ENCODE results near the gene CNPY1.
A peak's percentile ranks its signal among the peaks of the same experiment; 100 is the strongest.
"Not testable (repeated sequence)": the region's sequence is repeated elsewhere in the genome, so short reads cannot be mapped to it uniquely, and the experiment has no call there.

The CNPY1 gene

GRCh38 chr7:155546449-155546848 lies at the start of gene CNPY1:
CNPY1 (minus strand) TSS chr7:155546559; CDS start chr7:155545929, 630 bp downstream.
- not testable (repeated sequence) for DNase-seq

- DNase-seq = peak; percentile 72
Measured at GRCh38 chr7:155594961-155595366, 48.6 kb upstream of the CNPY1 start.

DNA sequence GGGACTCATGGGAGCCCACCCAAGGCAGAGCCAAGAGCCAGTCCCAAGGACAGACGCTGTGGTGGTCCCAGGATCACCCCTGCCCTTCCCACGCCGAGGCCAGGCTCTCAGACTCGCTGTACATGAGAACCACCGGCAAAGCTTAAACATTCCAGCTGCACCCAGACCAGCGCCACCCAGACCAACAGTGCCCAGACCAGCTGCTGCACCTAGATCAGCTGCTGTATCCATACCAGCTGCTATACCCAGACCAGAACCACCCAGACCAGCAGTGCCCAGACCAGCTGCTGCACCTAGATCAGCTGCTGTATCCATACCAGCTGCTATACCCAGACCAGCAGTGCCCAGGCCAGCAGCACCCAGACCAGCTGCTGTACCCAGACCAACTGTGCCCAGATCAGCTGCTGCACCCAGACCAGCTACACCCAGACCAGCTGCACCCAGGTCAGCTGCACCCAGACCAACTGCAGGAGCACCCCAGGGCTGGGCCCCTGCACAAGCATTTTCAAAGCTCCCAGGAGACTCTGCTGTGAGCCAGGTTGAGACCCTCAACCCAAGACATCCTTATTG lies 47.9 kb upstream of the CNPY1 start:
- DNase-seq = peak; percentile 17

GRCh38 chr7:155593461-155594162 lies 47.3 kb upstream of the CNPY1 start:
- DNase-seq = peak; percentile 66

- peak; percentile 69 for DNase-seq
Measured at GRCh38 chr7:155591055-155591775, 44.9 kb upstream of the CNPY1 start.

DNA sequence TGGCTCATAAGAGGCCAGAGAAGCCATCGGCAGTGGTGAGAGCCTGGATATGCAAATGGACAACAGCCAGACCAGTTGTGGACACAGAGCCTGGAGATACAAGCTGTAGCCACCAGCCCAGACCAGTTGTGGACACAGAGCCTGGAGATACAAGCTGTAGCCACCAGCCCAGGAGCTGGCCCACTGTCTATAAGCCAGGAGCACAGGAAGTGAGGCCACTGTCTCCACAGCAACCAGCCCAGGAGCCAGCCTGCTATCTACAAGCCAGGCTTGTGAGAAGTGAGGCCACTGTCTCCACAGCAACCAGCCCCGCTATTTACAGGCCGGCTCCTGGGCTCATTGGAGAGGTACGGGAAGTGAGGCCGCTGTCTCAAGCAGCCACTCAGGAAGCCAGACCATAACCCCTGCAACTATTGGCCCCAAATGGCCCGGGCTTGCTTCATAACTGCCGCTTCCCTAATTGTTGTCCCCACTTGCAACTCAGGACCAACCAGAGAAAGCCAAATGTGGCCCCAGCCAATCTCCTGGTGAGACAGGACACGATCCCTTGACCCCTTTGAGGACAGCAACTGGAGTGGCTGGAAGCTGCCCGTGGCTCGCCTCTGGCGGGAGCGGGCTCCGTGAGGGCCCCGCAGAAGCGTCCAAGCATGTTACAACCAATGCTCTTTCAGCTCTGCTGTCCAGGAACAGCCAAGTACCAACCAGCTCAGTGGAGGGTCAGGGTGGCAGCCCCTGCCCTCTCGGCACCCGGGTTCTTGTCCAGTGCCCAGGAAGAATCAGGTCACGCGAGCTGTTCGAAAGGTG lies 44.1 kb upstream of the CNPY1 start:
- DNase-seq = peak; percentile 100

DNA sequence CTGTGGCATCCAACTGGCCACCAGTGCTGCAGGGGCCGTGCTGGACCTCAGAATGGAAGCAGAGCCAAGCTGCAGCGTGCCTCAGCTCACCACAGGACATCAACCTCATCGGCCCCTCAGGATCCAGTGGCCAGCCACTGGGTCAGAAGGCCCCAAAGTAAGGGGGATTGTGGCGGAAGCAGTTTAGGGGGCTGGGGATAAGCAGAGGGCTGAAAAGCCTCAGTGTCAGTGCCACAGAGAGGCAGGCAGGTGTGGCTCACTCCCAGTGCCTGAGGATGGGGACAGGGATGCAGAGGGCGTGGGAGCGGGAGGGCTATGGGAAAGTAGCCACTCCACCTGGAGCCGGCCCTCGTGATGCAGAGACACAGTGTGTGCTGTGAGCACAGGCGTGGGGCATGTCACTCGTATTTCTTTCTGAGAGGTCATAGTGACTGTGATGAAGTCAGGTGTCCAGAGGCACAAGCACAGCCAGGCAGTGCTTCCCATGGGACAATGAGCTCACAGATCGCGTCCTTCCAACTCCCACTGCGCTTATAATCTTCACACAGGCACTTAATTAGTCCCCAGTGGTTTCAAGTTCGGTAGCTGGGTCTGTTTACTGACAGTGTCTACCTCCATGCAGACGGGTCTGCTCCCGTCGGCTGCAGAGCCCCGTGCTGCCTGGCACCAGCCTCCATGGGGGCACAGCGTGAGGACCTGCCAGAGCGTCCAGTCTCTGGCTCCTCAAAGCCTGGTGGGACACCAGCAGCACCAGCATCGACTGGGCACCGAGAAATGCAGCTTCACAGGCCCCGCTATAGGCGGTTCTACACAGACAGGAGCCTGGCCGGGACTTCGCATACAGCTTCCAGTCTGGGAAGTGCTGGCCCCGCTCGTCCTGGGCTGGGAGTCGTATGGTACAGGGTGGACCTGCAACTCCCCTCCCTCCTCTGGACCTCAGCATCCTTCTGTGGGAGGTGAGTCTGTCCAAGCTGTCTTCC lies 42.9 kb upstream of the CNPY1 start:
- no peak for DNase-seq

GRCh38 chr7:155588468-155588998 lies 42.2 kb upstream of the CNPY1 start:
- DNase-seq = no peak

DNA sequence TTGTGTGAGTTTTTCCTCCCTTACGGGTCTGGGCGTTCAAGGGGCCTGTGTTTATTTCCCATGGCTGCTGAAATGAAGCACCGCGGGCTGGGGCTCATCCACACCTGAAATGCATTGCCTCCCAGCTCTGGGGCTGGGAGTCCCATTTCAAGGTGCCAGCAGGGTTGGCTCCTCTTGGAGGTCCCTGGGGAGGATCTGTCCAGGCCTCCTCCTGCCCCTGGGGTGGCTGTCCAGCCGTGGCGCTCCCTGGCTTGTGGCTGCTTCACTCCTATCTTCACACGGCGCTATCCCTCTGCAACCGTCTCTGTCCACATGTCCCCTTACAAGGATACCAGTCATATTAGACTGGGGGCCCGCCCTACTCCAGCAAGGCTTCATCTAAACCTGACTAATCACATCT lies 41.1 kb upstream of the CNPY1 start:
- peak; percentile 58 for DNase-seq

DNA sequence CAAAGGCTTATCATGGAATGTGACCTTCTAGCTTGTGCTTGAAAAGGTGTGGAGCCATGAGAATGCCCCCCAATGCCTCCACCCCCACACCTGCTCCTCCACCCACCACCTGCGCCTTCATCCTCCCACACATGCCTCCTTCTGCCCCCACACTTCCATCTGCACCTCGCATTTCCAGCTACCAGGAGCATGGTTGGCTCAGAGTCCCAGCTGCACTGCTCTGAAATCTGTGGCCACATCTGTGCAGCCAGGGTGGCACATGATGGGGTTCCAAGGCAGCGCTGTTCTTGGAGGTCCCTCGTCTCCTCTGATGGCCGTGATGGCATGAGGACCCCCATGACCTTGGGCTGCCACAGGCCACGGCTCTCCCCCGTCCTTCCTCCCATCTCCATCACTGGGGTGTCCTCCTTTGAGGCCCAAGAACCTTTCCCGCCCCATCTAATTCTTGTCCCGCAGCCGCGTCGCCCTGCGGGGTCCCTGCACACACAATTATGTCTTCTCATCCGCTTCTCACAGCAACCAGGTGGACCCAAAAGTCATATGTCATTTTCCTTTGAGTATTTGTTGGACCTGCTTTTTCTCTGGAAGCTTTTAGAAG lies 40.6 kb upstream of the CNPY1 start:
- no peak for DNase-seq

DNA sequence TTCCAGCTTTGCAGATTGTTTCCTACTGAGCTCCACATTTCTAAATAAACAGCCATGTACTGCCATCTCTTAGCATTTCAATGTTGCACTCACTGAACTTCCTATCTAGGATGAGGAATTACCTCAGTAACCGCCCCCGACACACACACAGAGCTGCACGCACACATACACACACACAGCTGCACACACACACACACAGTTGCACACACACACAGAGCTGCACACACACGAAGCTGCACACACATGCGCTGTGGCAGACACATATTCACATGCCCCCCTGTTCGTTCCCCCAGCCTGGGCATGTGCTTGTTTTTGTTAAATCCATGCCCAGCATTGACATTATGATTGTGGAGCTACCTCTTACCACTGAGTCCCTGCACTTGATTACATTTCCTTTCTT lies 39.6 kb upstream of the CNPY1 start:
- peak; percentile 19 for DNase-seq

GRCh38 chr7:155585532-155585895 lies 39.2 kb upstream of the CNPY1 start:
- no peak for DNase-seq

DNA sequence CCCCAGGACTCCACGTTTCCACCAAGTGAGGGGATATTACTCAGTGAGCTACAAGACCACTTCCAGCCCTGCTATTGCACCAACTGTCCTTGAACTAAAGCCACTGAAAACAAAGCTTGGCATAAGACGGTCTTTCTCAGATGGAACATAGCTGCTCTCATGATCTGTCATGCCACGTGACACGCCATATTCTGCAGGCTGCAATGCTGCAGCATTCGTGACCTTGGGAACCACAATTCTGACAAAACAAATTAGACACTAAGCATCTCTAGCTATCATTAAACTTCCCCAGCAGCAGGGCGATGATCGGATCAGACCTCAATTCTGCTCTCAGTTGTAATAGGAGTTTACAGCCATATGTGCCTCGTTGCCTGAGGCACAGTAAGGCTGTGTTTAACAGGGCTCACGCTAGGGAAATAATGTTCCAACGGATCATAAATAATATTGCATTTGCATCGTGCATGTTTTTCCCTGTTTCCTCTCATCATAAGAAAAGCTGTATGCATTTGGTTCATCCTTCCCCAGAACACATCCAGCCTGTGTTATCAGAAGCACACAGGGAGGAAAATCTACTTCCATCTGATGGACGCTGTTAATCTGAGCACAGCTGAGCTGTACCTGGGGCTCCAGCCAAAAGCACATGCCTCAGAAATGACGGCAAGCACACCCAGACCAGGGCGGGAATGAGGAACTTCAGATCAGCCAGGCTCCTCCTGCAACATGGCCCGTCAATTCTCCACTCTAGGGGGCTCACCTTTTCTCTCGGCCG lies 38.6 kb upstream of the CNPY1 start:
- no peak for DNase-seq

DNA sequence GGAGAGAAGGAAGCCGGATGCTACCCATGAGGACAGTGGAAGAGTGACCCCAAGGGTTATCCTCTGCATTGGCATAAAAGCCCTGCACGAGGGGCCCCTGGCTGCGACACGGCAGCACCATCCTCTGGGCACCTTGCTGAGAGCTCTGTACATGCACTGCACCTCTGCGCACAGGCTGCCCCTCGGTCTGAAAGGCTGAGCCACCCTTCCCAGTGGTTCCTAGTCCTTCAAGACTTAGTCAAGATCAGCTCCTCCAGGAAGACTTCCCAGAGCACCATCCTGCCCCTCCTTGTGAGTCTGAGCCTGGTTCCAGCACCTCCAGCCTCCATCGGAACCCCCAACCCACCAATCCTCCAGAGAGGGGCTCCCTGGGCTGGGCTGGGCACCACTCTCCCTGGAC lies 37.9 kb upstream of the CNPY1 start:
- no peak for DNase-seq

DNA sequence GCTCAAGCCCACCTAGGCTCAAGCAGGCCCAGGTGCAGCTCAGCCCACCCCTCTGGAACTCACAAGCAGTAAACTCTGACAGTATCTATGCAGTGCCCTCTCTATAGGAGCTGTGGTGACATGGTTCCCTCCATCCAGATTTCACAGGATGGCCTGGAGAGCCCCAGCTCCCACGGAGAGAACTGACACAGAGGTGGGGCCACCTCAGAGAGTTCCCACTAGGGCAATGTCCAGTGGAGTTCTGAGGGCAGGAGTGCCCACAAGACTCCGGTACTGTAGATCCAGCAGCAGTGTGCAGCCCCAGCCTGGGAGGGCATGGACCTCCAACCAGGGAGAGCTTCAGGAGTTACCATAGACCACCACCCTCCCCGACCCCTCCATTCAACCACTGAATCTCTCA lies 37.3 kb upstream of the CNPY1 start:
- no peak for DNase-seq

DNA sequence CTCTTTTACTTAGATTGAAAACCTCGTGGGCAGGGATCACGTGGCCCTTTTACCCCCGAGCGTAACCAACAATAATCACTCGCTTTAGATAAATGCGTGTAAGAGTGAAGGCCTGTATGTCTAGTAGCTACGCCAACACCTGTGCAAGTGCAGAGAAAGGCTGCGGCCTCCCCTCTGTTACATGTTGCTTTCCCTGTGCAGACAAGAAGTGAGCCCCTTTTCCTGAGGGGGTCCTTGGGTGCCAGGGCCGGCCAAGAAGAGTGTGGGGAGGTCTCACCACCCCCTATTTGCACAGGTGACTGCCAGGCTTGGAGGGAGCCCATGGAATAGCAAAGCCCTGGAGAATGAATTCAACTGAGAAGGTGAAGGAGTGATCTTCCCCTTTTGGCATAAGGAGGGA lies 35.6 kb upstream of the CNPY1 start:
- DNase-seq = no peak

DNA sequence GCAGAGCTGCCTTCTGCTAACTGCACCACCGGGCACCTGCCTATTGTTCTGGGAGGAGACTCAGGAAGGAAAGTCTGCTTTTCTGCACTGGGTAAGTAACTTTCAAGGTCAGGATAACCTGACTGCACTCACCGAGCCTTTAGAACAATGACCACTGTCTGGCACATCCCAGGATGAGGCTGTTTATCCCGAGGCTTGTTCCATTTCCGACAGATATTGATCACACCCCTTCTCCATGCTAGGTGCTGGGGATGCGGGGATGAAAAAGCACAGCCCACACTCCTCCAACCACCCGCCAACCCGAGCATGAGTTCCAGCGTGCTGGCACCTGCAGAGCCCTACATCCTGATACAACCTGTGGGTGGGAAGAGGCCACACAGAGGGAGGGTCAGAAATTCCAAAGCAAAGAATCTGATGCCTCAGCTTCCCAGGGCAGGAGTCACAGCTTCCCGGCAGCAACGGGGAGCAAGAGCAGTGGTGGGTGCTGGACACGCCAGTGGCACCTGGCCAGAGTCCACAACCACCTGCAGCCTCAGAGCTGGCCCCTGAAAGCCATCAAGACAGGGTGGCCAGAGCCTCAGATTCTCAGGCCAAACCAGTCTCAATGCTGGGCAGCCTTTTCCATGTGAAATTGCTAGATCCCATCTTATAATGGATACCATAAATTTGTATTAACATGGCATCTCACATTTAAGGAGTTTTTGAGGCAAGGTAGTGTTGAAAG lies 34.9 kb upstream of the CNPY1 start:
- DNase-seq = no peak

DNA sequence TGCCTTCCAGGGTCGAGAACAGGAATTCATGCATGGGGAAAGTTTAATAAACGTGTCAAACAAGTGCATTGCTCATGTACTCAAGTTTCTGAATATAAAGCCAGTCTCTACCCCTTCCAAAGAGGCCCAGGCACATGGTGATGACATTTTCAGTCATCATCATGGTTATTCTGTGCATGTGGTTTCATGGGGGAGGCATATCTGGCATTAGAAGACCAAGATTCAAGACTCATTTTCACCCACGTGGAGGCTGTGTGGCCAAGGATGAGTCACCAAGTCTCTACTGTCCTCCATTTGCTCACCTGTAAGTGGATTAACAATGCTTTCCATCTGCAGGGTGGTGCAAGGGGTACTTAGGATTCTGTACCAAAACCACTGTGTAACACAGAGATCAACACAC lies 34.0 kb upstream of the CNPY1 start:
- no peak for DNase-seq

- DNase-seq = no peak
Measured at GRCh38 chr7:155579565-155579964, 33.2 kb upstream of the CNPY1 start.

- no peak for DNase-seq
Measured at GRCh38 chr7:155578016-155578415, 31.7 kb upstream of the CNPY1 start.
